GM23338 (cell line): ENCODE measurements around the gene MAMLD1. TPM values are rescaled to one million over a fixed set of nuclear protein-coding genes. Genes with fewer than 3 reads are reported as not detected.
A peak's percentile ranks its signal among the peaks of the same experiment; 100 is the strongest.

Experiments used
- ATAC-seq: fragments of 200-7000 bp; cut with Tn5 transposase; 3 replicates; pipeline ENCODE4 v1.9.1; 2020
- DNase-seq: peaks from one replicate; pipeline ENCODE4 v3.0.0-alpha.2; 2015; ENCODE audit warnings: low spot score
- H2AFZ ChIP-seq: fragments of 200-600 bp; sonication (generic); 2 replicates; pipeline ENCODE4 v1.8.0; 2016; ENCODE audit warnings: antibody characterized with exemption, mild to moderate bottlenecking, moderate library complexity
- H3F3A ChIP-seq: fragments of 200-600 bp; sonication (generic); replicated peaks from 2 replicates; pipeline ENCODE4 v1.8.0; 2017; ENCODE audit warnings: antibody characterized with exemption, mixed run types, low read depth
- H3K27ac ChIP-seq: fragments of 200-600 bp; sonication (generic); 2 replicates; pipeline ENCODE4 v1.6.1; 2016; ENCODE audit warnings: low read depth
- H3K27me3 ChIP-seq: fragments of 200-600 bp; sonication (generic); 2 replicates; pipeline ENCODE4 v1.8.0; 2016; ENCODE audit warnings: mild to moderate bottlenecking, mixed run types, moderate library complexity; ENCODE audit not compliant: insufficient read depth
- H3K36me3 ChIP-seq: fragments of 200-600 bp; sonication (generic); 2 replicates; pipeline ENCODE4 v1.8.0; 2016; ENCODE audit warnings: mild to moderate bottlenecking; ENCODE audit not compliant: insufficient read depth
- H3K4me1 ChIP-seq: fragments of 200-600 bp; sonication (generic); 2 replicates; pipeline ENCODE4 v1.8.0; 2016; ENCODE audit warnings: mild to moderate bottlenecking, moderate library complexity; ENCODE audit not compliant: insufficient read depth
- H3K4me2 ChIP-seq: fragments of 200-600 bp; sonication (generic); 2 replicates; pipeline ENCODE4 v1.7.1; 2017; ENCODE audit warnings: mixed run types
- H3K4me3 ChIP-seq: fragments of 200-600 bp; sonication (generic); 2 replicates; pipeline ENCODE4 v1.6.1; 2016; ENCODE audit warnings: mixed run types
- H3K79me2 ChIP-seq: fragments of 200-600 bp; sonication (generic); replicated peaks from 2 replicates; pipeline ENCODE4 v1.8.0; 2017; ENCODE audit warnings: mild to moderate bottlenecking; ENCODE audit not compliant: insufficient read depth
- H3K9me2 ChIP-seq: fragments of 200-600 bp; sonication (generic); 2 replicates; pipeline ENCODE4 v1.8.0; 2017; ENCODE audit not compliant: insufficient read depth
- H4K20me1 ChIP-seq: fragments of 200-600 bp; sonication (generic); replicated peaks from 2 replicates; pipeline ENCODE4 v1.8.0; 2017; ENCODE audit warnings: mild to moderate bottlenecking; ENCODE audit not compliant: insufficient read depth
- H3K27ac Mint-ChIP-seq: 2 replicates; pipeline ENCODE4 v1.8.0; 2020; ENCODE audit warnings: inconsistent platforms, mild to moderate bottlenecking, moderate library complexity, mixed read lengths
- H3K27me3 Mint-ChIP-seq: 3 replicates; pipeline ENCODE4 v1.8.0; 2022; ENCODE audit warnings: low read depth, mild to moderate bottlenecking, moderate library complexity, mixed read lengths, inconsistent platforms; ENCODE audit not compliant: insufficient read depth, poor library complexity
- H3K36me3 Mint-ChIP-seq: 3 replicates; pipeline ENCODE4 v1.8.0; 2021; ENCODE audit warnings: low read depth, mild to moderate bottlenecking, inconsistent platforms, moderate library complexity, mixed read lengths
- H3K4me1 Mint-ChIP-seq: 3 replicates; pipeline ENCODE4 v1.8.0; 2020; ENCODE audit warnings: mild to moderate bottlenecking, inconsistent platforms, mixed read lengths
- H3K4me3 Mint-ChIP-seq: 3 replicates; pipeline ENCODE4 v1.8.0; 2021; ENCODE audit warnings: moderate library complexity, mild to moderate bottlenecking, inconsistent platforms, mixed read lengths
- H3K9me3 Mint-ChIP-seq: 3 replicates; pipeline ENCODE4 v1.8.0; 2020; ENCODE audit warnings: moderate library complexity, mild to moderate bottlenecking, inconsistent platforms, mixed read lengths
- CREB1 ChIP-seq: fragments of 250-450 bp; sonication (Bioruptor Pico); IDR thresholded peaks from 2 replicates; pipeline ENCODE4 v1.5.0; 2020; ENCODE audit warnings: low read depth, mild to moderate bottlenecking, moderate library complexity
- CTCF ChIP-seq, 2 experiments: fragments of 200-600 bp in 1 of 2; sonication (generic) in 1 of 2; conservative IDR thresholded peaks; 2 replicates each; pipeline versions ENCODE4 v1.5.1 to v1.6.1; 2016 to 2017; ENCODE audit warnings: antibody characterized with exemption in 2 of 2, low read depth in 2 of 2, mild to moderate bottlenecking in 2 of 2, moderate library complexity in 1 of 2
- ETS1 ChIP-seq: IDR thresholded peaks from 2 replicates; pipeline ENCODE4 v1.6.1; 2016; ENCODE audit warnings: antibody characterized with exemption
- EZH2 ChIP-seq: fragments of 200-600 bp; sonication (generic); IDR thresholded peaks from one replicate; pipeline ENCODE4 v1.8.0; 2017; ENCODE audit warnings: antibody characterized with exemption, mild to moderate bottlenecking, low read depth; ENCODE audit not compliant: unreplicated experiment
- EZH2phosphoT487 ChIP-seq: fragments of 200-600 bp; sonication (generic); IDR thresholded peaks from one replicate; pipeline ENCODE4 v1.8.1; 2018; ENCODE audit warnings: antibody characterized with exemption; ENCODE audit not compliant: unreplicated experiment
- JUNB ChIP-seq: IDR thresholded peaks from one replicate; pipeline ENCODE4 v1.6.1; 2016; ENCODE audit warnings: antibody characterized with exemption; ENCODE audit not compliant: unreplicated experiment
- NANOG ChIP-seq: IDR thresholded peaks from 2 replicates; pipeline ENCODE4 v1.6.1; 2016; ENCODE audit warnings: antibody characterized with exemption, borderline replicate concordance
- POLR2AphosphoS5 ChIP-seq: IDR thresholded peaks from 2 replicates; pipeline ENCODE4 v1.6.1; 2016; ENCODE audit warnings: antibody characterized with exemption, low read depth
- REST ChIP-seq: IDR thresholded peaks from one replicate; pipeline ENCODE4 v1.6.1; 2018; ENCODE audit warnings: antibody characterized with exemption; ENCODE audit not compliant: unreplicated experiment
- STAT1 ChIP-seq: IDR thresholded peaks from one replicate; pipeline ENCODE4 v1.6.1; 2016; ENCODE audit warnings: antibody characterized with exemption; ENCODE audit not compliant: unreplicated experiment
- ZNF114 ChIP-seq: fragments of 250-450 bp; sonication (Bioruptor Pico); IDR thresholded peaks from 2 replicates; pipeline ENCODE4 v1.5.0; 2020; ENCODE audit warnings: mild to moderate bottlenecking, moderate library complexity
- ZNF331 ChIP-seq: fragments of 250-450 bp; sonication (Bioruptor Pico); IDR thresholded peaks from 2 replicates; pipeline ENCODE4 v1.5.0; 2020; ENCODE audit warnings: low read depth, mild to moderate bottlenecking, moderate library complexity
- ZNF462 ChIP-seq: fragments of 250-450 bp; sonication (Bioruptor Pico); IDR thresholded peaks from 2 replicates; pipeline ENCODE4 v1.5.0; 2020; ENCODE audit warnings: mild to moderate bottlenecking, moderate library complexity
- polyA plus RNA-seq: library from polyadenylated mRNA; unstranded; fragments of >200 nt; fragmentation: Nextera tagmentation; extraction: Ambion mirVana; gene quantifications from 2 replicates; pipeline ENCODE4 v1.2.1, GENCODE V29; 2016
- total RNA-seq: library from RNA; depleted of rRNA; stranded (reverse); fragments of >200 nt; shearing (Covaris generic); gene quantifications from 2 replicates; pipeline ENCODE4 v1.2.3, GENCODE V29; 2014

Gene MAMLD1
- total and polyA plus RNA-seq, 2 experiments from 2014 or later = 0.13 to 0.21 TPM

GRCh38 chrX:150329282-150329681 lies 33.8 kb upstream of the MAMLD1 start:
- Histone ChIP-seq H3K27ac (no peak overlapping the region), H3F3A (no peaks in the 10 kb centered on the region), H3K27me3 (no peaks in the 10 kb centered on the region), H3K79me2 (no peaks in the 10 kb centered on the region), H2AFZ (no peak overlapping the region), H3K4me2 (no peak overlapping the region), H3K36me3 (no peaks in the 10 kb centered on the region), H3K4me1 (no peaks in the 10 kb centered on the region), H4K20me1 (no peaks in the 10 kb centered on the region), H3K4me3 (no peak overlapping the region), H3K9me2 (no peaks in the 10 kb centered on the region)
- H3K4me1 Mint-ChIP-seq = peaks cover 4% of the 10 kb centered on the region; the same call in 2 of the 3 replicates
- peaks cover 7% of the 10 kb centered on the region for H3K27me3 Mint-ChIP-seq
- TF ChIP-seq JUNB (no peak), ZNF114 (CRISPR knock-in tag) (no peak), CREB1 (CRISPR knock-in tag) (no peak), NANOG (no peak), POLR2AphosphoS5 (no peak), ZNF462 (CRISPR knock-in tag) (no peak), CTCF (conservative IDR thresholded peaks at IDR 0.05; ENCODE audit: low read depth in 2 of 2) (no peak), EZH2 (no peak), STAT1 (no peak), EZH2phosphoT487 (no peak), REST (no peak), ETS1 (no peak), ZNF331 (CRISPR knock-in tag) (no peak)
- DNase-seq (peak; percentile 19), ATAC-seq (peak; percentile 35; the same call in 1 of the 3 replicates)
- H3K4me3 Mint-ChIP-seq = no peak overlapping the region
- peaks cover 2% of the 10 kb centered on the region; the same call in 1 of the 3 replicates for H3K9me3 Mint-ChIP-seq
- H3K27ac Mint-ChIP-seq = no peak overlapping the region
- no peaks in the 10 kb centered on the region for H3K36me3 Mint-ChIP-seq
